ES-I3 (cell line): Measurements from ENCODE around the gene CALHM2.

Source experiments
- H3K36me3 ChIP-seq: 2 replicates; pipeline ENCODE4 v1.6.1; 2013; ENCODE audit warnings: mild to moderate bottlenecking, low read length, control low read depth, moderate library complexity; ENCODE audit not compliant: insufficient read depth
- H3K4me1 ChIP-seq: 2 replicates; pipeline ENCODE4 v1.6.1; 2013; ENCODE audit warnings: mild to moderate bottlenecking, control low read depth, low read length; ENCODE audit not compliant: insufficient read depth
- H3K9ac ChIP-seq: 2 replicates; pipeline ENCODE4 v1.6.1; 2013; ENCODE audit warnings: low read depth, mild to moderate bottlenecking, low read length, moderate library complexity
- H3K9me3 ChIP-seq: 2 replicates; pipeline ENCODE4 v1.6.1; 2013; ENCODE audit warnings: mild to moderate bottlenecking, low read length, moderate library complexity; ENCODE audit not compliant: control insufficient read depth, insufficient read depth

CALHM2 gene

GRCh38 chr10:103451831-103452505 is at the start of gene CALHM2:
Gene CALHM2, minus strand, starts transcription at chr10:103452370. Its CDS starts 2,429 bp downstream, at chr10:103449941.
- H3K4me1 ChIP-seq = no peaks in the 10 kb centered on the region; the same call in 1 of the 2 replicates
- H3K36me3 ChIP-seq = peaks cover 4% of the 10 kb centered on the region; the same call in 1 of the 2 replicates
- no peaks in the 10 kb centered on the region for H3K9me3 ChIP-seq
- H3K9ac ChIP-seq = peak within 1 kb of the TSS; percentile 66; the same call in 1 of the 2 replicates

GRCh38 chr10:103501186-103501585 is 49.0 kb upstream of the CALHM2 start:
- H3K36me3 ChIP-seq = no peaks in the 10 kb centered on the region
- peaks cover 26% of the 10 kb centered on the region; the same call in 1 of the 2 replicates for H3K4me1 ChIP-seq
- no peak overlapping the region for H3K9ac ChIP-seq
- H3K9me3 ChIP-seq = no peaks in the 10 kb centered on the region

GRCh38 chr10:103500481-103500880 is 48.3 kb upstream of the CALHM2 start:
- Histone ChIP-seq H3K9me3 (no peaks in the 10 kb centered on the region), H3K4me1 (peaks cover 26% of the 10 kb centered on the region; the same call in 1 of the 2 replicates), H3K36me3 (no peaks in the 10 kb centered on the region), H3K9ac (no peak overlapping the region)

- Histone ChIP-seq H3K4me1 (peaks cover 26% of the 10 kb centered on the region; the same call in 1 of the 2 replicates), H3K9me3 (no peaks in the 10 kb centered on the region), H3K36me3 (no peaks in the 10 kb centered on the region), H3K9ac (no peak overlapping the region)
These were observed 47.7 kb upstream of the CALHM2 start for GRCh38 chr10:103499881-103500280.

- H3K4me1 ChIP-seq = peaks cover 18% of the 10 kb centered on the region; the same call in 1 of the 2 replicates
- no peaks in the 10 kb centered on the region for H3K9me3 ChIP-seq
- H3K9ac ChIP-seq = no peak overlapping the region
- H3K36me3 ChIP-seq = no peaks in the 10 kb centered on the region
These were observed 46.9 kb upstream of the CALHM2 start for GRCh38 chr10:103498936-103499638.

- Histone ChIP-seq H3K4me1 (peaks cover 26% of the 10 kb centered on the region), H3K9ac (no peak overlapping the region), H3K9me3 (no peaks in the 10 kb centered on the region), H3K36me3 (no peaks in the 10 kb centered on the region)
These were observed 45.2 kb upstream of the CALHM2 start for GRCh38 chr10:103497161-103497915.

GRCh38 chr10:103495321-103495720 is 43.2 kb upstream of the CALHM2 start:
- peak overlapping the region; percentile 72; the same call in 1 of the 2 replicates for H3K9ac ChIP-seq
- H3K9me3 ChIP-seq = no peaks in the 10 kb centered on the region
- H3K4me1 ChIP-seq = peaks cover 27% of the 10 kb centered on the region
- no peaks in the 10 kb centered on the region for H3K36me3 ChIP-seq

- Histone ChIP-seq H3K9ac (peak overlapping the region; percentile 72; the same call in 1 of the 2 replicates), H3K4me1 (peaks cover 19% of the 10 kb centered on the region), H3K9me3 (no peaks in the 10 kb centered on the region), H3K36me3 (no peaks in the 10 kb centered on the region)
These were observed 42.0 kb upstream of the CALHM2 start for GRCh38 chr10:103493916-103494877.

- Histone ChIP-seq H3K9me3 (no peaks in the 10 kb centered on the region), H3K4me1 (peaks cover 19% of the 10 kb centered on the region), H3K36me3 (no peaks in the 10 kb centered on the region), H3K9ac (peak within 1 kb of the TSS; percentile 72; the same call in 1 of the 2 replicates)
These were observed 41.3 kb upstream of the CALHM2 start, which contains the start of gene NEURL1 for GRCh38 chr10:103493362-103493915. Gene NEURL1, plus strand, starts transcription at chr10:103493705. Its CDS starts 683 bp downstream, at chr10:103494388.

GRCh38 chr10:103492655-103493261 is 40.6 kb upstream of the CALHM2 start:
- peaks cover 19% of the 10 kb centered on the region for H3K4me1 ChIP-seq
- H3K36me3 ChIP-seq = no peaks in the 10 kb centered on the region
- H3K9me3 ChIP-seq = no peaks in the 10 kb centered on the region
- peak overlapping the region; percentile 72; the same call in 1 of the 2 replicates for H3K9ac ChIP-seq

GRCh38 chr10:103491729-103492364 is 39.7 kb upstream of the CALHM2 start:
- H3K4me1 ChIP-seq = peaks cover 19% of the 10 kb centered on the region
- H3K9ac ChIP-seq = no peak overlapping the region
- H3K36me3 ChIP-seq = no peaks in the 10 kb centered on the region
- H3K9me3 ChIP-seq = no peaks in the 10 kb centered on the region

GRCh38 chr10:103490986-103491314 is 38.8 kb upstream of the CALHM2 start:
- H3K9me3 ChIP-seq = no peaks in the 10 kb centered on the region
- no peak overlapping the region for H3K9ac ChIP-seq
- H3K36me3 ChIP-seq = no peaks in the 10 kb centered on the region
- H3K4me1 ChIP-seq = peaks cover 19% of the 10 kb centered on the region

- Histone ChIP-seq H3K4me1 (peaks cover 11% of the 10 kb centered on the region), H3K36me3 (no peaks in the 10 kb centered on the region), H3K9me3 (no peaks in the 10 kb centered on the region), H3K9ac (no peak overlapping the region)
These were observed 35.2 kb upstream of the CALHM2 start for GRCh38 chr10:103487410-103487708.
